Activated CD4-positive, alpha-beta T cell treated with anti-CD3 and anti-CD28 coated beads, Interleukin-2, amount 50 U/mL, for 1 hour (primary cell): ENCODE measurements around the gene SDHAF1.

Source experiments
- DNase-seq: peaks from one replicate; pipeline ENCODE4 v3.0.0-alpha.2; 2020

Gene SDHAF1

GRCh38 chr19:35987571-35987896, 7.5 kb upstream of the SDHAF1 start:
- no peak for DNase-seq

- DNase-seq = no peak
Measured at GRCh38 chr19:35988824-35989223, 6.2 kb upstream of the SDHAF1 start.

- no peak for DNase-seq
Measured at GRCh38 chr19:35990156-35990555, 4.8 kb upstream of the SDHAF1 start.

- DNase-seq = no peak
Measured at GRCh38 chr19:35990771-35991730, 3.9 kb upstream of the SDHAF1 start.

- no peak for DNase-seq
Measured at GRCh38 chr19:35991731-35992450, 3.1 kb upstream of the SDHAF1 start.

GRCh38 chr19:35992907-35993765, 1.9 kb upstream of the SDHAF1 start:
- DNase-seq = no peak

GRCh38 chr19:35993923-35994598, 927 bp upstream of the SDHAF1 start:
- DNase-seq = no peak

- no peak for DNase-seq
Measured at GRCh38 chr19:35996777-35997176, 1.8 kb downstream of the SDHAF1 start.

GRCh38 chr19:36001605-36002004, 6.6 kb downstream of the SDHAF1 start:
- DNase-seq = no peak

GRCh38 chr19:36003284-36003683, 8.3 kb downstream of the SDHAF1 start:
- DNase-seq = no peak

- no peak for DNase-seq
Measured at GRCh38 chr19:36006955-36007354, 12.0 kb downstream of the SDHAF1 start.

- DNase-seq = no peak
Measured at GRCh38 chr19:36008336-36008978, 13.5 kb downstream of the SDHAF1 start, which contains the start of gene SYNE4. SYNE4 (minus strand) TSS chr19:36008813; CDS start chr19:36008681, 132 bp downstream.

GRCh38 chr19:36009220-36009619, 14.2 kb downstream of the SDHAF1 start:
- DNase-seq = peak; percentile 42

- DNase-seq = no peak
Measured at GRCh38 chr19:36009633-36010379, 14.8 kb downstream of the SDHAF1 start.

GRCh38 chr19:36010402-36010801, 15.4 kb downstream of the SDHAF1 start:
- DNase-seq = no peak

- DNase-seq = no peak
Measured at GRCh38 chr19:36013280-36014011, 18.5 kb downstream of the SDHAF1 start.

- DNase-seq = peak; percentile 99
Measured at GRCh38 chr19:36014012-36014924, 19.3 kb downstream of the SDHAF1 start, which contains the start of gene ALKBH6. ALKBH6 (minus strand) TSS chr19:36014213; CDS start chr19:36013397, 816 bp downstream.

GRCh38 chr19:36019061-36019670, 24.2 kb downstream of the SDHAF1 start:
- DNase-seq = no peak

GRCh38 chr19:36023432-36023831, 28.4 kb downstream of the SDHAF1 start:
- DNase-seq = no peak
